Liver (tissue), 9 donors: Measurements from ENCODE around the gene ADGRD1. TPM values are rescaled to one million over a fixed set of nuclear protein-coding genes. Genes with fewer than 3 reads are reported as not detected.

Experiments
- DNase-seq: peaks from one replicate; pipeline ENCODE4 v3.0.0-alpha.2; 2017; ENCODE audit warnings: low spot score
- H3K27ac ChIP-seq, 2 donors: one replicate each; pipeline ENCODE4 v1.7.0; 2013; ENCODE audit warnings: inconsistent platforms in 2 of 2, low read length in 2 of 2, control low read depth in 1 of 2, low read depth in 1 of 2, mild to moderate bottlenecking in 1 of 2
- H3K27me3 ChIP-seq, 4 donors: one replicate each; pipeline versions ENCODE4 v1.6.1 to v1.7.0; 2013; ENCODE audit warnings: low read length in 3 of 4, inconsistent platforms in 1 of 4, mild to moderate bottlenecking in 1 of 4, moderate library complexity in 1 of 4; ENCODE audit not compliant: control insufficient read depth in 4 of 4, insufficient read depth in 4 of 4
- H3K36me3 ChIP-seq, 4 donors: one replicate each; pipeline versions ENCODE4 v1.6.1 to v1.7.0; 2013; ENCODE audit warnings: low read length in 3 of 4, mild to moderate bottlenecking in 3 of 4, low read depth in 1 of 4, moderate library complexity in 1 of 4; ENCODE audit not compliant: control insufficient read depth in 4 of 4, insufficient read depth in 3 of 4
- H3K4me1 ChIP-seq, 4 donors: one replicate each; pipeline versions ENCODE4 v1.6.1 to v1.7.0; 2013; ENCODE audit warnings: low read length in 3 of 4, mild to moderate bottlenecking in 3 of 4, moderate library complexity in 1 of 4; ENCODE audit not compliant: control insufficient read depth in 4 of 4, insufficient read depth in 4 of 4
- H3K4me3 ChIP-seq, 3 donors: one replicate each; pipeline versions ENCODE4 v1.6.1 to v1.7.0; 2013; ENCODE audit warnings: low read length in 3 of 3, control low read depth in 1 of 3, low read depth in 1 of 3, mild to moderate bottlenecking in 1 of 3
- H3K9ac ChIP-seq, 2 donors: one replicate each; pipeline ENCODE4 v1.7.0; 2013; ENCODE audit warnings: low read length in 2 of 2, mild to moderate bottlenecking in 2 of 2, moderate library complexity in 2 of 2, control low read depth in 1 of 2, low read depth in 1 of 2
- H3K9me3 ChIP-seq, 4 donors: one replicate each; pipeline versions ENCODE4 v1.6.1 to v1.7.0; 2013; ENCODE audit warnings: low read length in 3 of 4; ENCODE audit not compliant: control insufficient read depth in 4 of 4
- CTCF ChIP-seq: fragments of 150-350 bp; IDR thresholded peaks from 2 replicates; pipeline ENCODE4 v1.5.1; 2017; ENCODE audit warnings: improper control_type of control experiment, low read depth, low read length; ENCODE audit not compliant: missing input control
- FOXA1 ChIP-seq: IDR thresholded peaks from 2 replicates; pipeline ENCODE4 v1.6.1; 2016; ENCODE audit warnings: antibody characterized with exemption
- FOXA2 ChIP-seq: IDR thresholded peaks from 2 replicates; pipeline ENCODE4 v1.6.1; 2016; ENCODE audit warnings: antibody characterized with exemption
- GABPA ChIP-seq, 2 donors: IDR thresholded peaks in 1 of 2; conservative IDR thresholded peaks in 1 of 2; 2 replicates each; pipeline ENCODE4 v1.6.1; 2016; ENCODE audit warnings: antibody characterized with exemption in 2 of 2, mild to moderate bottlenecking in 1 of 2, moderate library complexity in 1 of 2
- HNF4A ChIP-seq, 2 donors: conservative IDR thresholded peaks; 2 replicates each; pipeline ENCODE4 v1.6.1; 2016; ENCODE audit warnings: antibody characterized with exemption in 2 of 2, mild to moderate bottlenecking in 2 of 2
- HNF4G ChIP-seq: IDR thresholded peaks from 2 replicates; pipeline ENCODE4 v1.6.1; 2016; ENCODE audit warnings: antibody characterized with exemption
- JUND ChIP-seq, 2 donors: IDR thresholded peaks; 2 replicates each; pipeline ENCODE4 v1.6.1; 2016; ENCODE audit warnings: antibody characterized with exemption in 2 of 2
- NR2F2 ChIP-seq: IDR thresholded peaks from 2 replicates; pipeline ENCODE4 v1.6.1; 2016; ENCODE audit warnings: antibody characterized with exemption
- RAD21 ChIP-seq, 2 donors: IDR thresholded peaks; 2 replicates each; pipeline ENCODE4 v1.6.1; 2016; ENCODE audit warnings: antibody characterized with exemption in 2 of 2, mild to moderate bottlenecking in 2 of 2
- RXRA ChIP-seq, 2 donors: IDR thresholded peaks; 2 replicates each; pipeline ENCODE4 v1.6.1; 2017 to 2018; ENCODE audit warnings: antibody characterized with exemption in 2 of 2, mild to moderate bottlenecking in 1 of 2
- SP1 ChIP-seq: IDR thresholded peaks from 2 replicates; pipeline ENCODE4 v1.6.1; 2018; ENCODE audit warnings: antibody characterized with exemption, mild to moderate bottlenecking
- YY1 ChIP-seq: IDR thresholded peaks from 2 replicates; pipeline ENCODE4 v1.6.1; 2016; ENCODE audit warnings: antibody characterized with exemption, mild to moderate bottlenecking
- WGBS: extraction: QIAGEN DNeasy Blood & Tissue Kit; methylation state at CpG from one replicate; pipeline ENCODE4 v1.1.7; 2013; 5-methylcytosine and 5-hydroxymethylcytosine counted together
- polyA plus RNA-seq, 2 donors: library from polyadenylated mRNA; stranded (reverse) in 1 of 2; unstranded in 1 of 2; fragments of 200-250 nt in 1 of 2; fragments of >200 nt in 1 of 2; fragmentation: Nextera tagmentation in 1 of 2; extraction: Ambion mirVana in 1 of 2; gene quantifications; one replicate each; pipeline versions ENCODE4 v1.2.1 to v1.2.3, GENCODE V29; 2013 to 2015
- total RNA-seq, 2 donors: library from RNA; depleted of rRNA; stranded (reverse); fragments of >200 nt; gene quantifications; one replicate each; pipeline ENCODE4 v1.2.3, GENCODE V29; 2014
- TF ChIP-seq, protein P1 (sequence below): IDR thresholded peaks from 2 replicates; pipeline ENCODE4 v1.6.1; 2016; ENCODE audit warnings: antibody characterized with exemption
- TF ChIP-seq, protein P2 (sequence below): IDR thresholded peaks from 2 replicates; pipeline ENCODE4 v1.6.1; 2016; ENCODE audit warnings: antibody characterized with exemption
- TF ChIP-seq, protein P3 (sequence below): IDR thresholded peaks from 2 replicates; pipeline ENCODE4 v1.6.1; 2016; ENCODE audit warnings: antibody characterized with exemption, mild to moderate bottlenecking
- donor health status: healthy.
- donor health status: healthy.
- donor health status: healthy.
- donor health status: healthy.
- donor health status: healthy.

ADGRD1 gene
- total and polyA plus RNA-seq, 4 donors = 2.7 to 7.1 (median 4.6) TPM

DNA sequence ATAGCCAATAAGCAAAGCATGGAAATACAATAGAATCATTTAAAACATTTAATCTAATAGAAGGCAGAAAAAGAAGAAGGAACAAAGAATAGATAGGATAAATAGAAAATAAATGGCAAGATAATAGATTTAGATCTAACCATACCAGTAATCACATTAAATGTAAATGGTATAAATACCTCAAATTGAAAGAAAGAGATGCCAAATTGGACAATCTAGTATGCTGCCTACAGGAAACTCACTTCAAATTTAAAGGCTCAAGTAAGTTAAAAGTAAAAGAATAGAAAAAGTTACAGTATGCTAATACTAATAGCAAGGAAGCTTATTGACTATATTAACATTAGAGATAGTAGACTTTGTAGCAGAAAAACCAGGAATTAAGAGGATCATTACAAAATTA is 41.8 kb upstream of the ADGRD1 start:
- Histone ChIP-seq H3K36me3 (no peaks in the 10 kb centered on the region), H3K27me3 (no peaks in the 10 kb centered on the region), H3K4me3 (no peak overlapping the region), H3K9ac (no peak overlapping the region), H3K27ac (no peak overlapping the region), H3K4me1 (no peaks in the 10 kb centered on the region), H3K9me3 (peaks cover 0 to 5% (median 0%) of the 10 kb centered on the region in 4 donors)
- DNase-seq = no peak
- no peak for TF ChIP-seq GABPA (IDR thresholded peaks at IDR 0.05 in 1 of 2, conservative IDR thresholded peaks at IDR 0.05 in 1 of 2)

- Histone ChIP-seq H3K27ac (no peak overlapping the region), H3K36me3 (no peaks in the 10 kb centered on the region), H3K27me3 (peaks cover 0 to 4% (median 0%) of the 10 kb centered on the region in 4 donors), H3K9me3 (peaks cover 0 to 5% (median 0%) of the 10 kb centered on the region in 4 donors), H3K4me3 (no peak overlapping the region), H3K4me1 (no peaks in the 10 kb centered on the region), H3K9ac (no peak overlapping the region)
- TF ChIP-seq CTCF (peak; percentile 99), HNF4G (no peak), RAD21 (IDR thresholded peaks at IDR 0.05) (peak; percentile 98 to 99)
- peak; percentile 56 for DNase-seq
- WGBS = 25% methylated on average over 37 of the region's 37 CpGs
These were observed 37.3 kb upstream of the ADGRD1 start for GRCh38 chr12:130916241-130916911.

DNA sequence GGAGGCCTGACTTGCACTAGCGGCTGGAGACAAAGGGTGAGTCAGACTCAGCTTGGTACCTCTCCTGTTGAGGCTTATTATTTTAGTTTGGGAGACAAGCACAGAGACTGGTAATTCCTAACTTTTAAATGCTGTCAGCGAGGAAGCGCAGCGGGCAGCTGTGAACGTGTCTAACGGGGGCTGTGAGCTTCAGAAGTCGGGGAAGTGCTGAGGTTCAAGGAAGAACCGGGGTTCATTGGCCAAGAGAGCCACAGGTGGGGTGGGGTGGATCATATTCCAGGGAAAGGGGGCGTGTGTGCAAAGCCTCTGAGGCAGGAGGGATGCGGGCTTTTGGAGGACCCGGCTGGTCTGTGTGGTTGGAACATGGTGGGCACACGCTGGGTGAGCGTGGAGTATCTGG is 36.1 kb upstream of the ADGRD1 start:
- H3K4me3 ChIP-seq = no peak overlapping the region
- WGBS = 91% methylated on average over 13 of the region's 13 CpGs

More for the DNA sequence above, 36.1 kb upstream of the ADGRD1 start:
- H3K4me1 ChIP-seq = no peaks in the 10 kb centered on the region
- no peak overlapping the region for H3K9ac ChIP-seq
- peaks cover 0 to 2% (median under 1%) of the 10 kb centered on the region in 4 donors for H3K9me3 ChIP-seq
- H3K27me3 ChIP-seq = peaks cover 0 to 4% (median 0%) of the 10 kb centered on the region in 4 donors
- H3K27ac ChIP-seq = no peak overlapping the region
- no peaks in the 10 kb centered on the region for H3K36me3 ChIP-seq
- DNase-seq = no peak
- TF ChIP-seq, protein P1, sequence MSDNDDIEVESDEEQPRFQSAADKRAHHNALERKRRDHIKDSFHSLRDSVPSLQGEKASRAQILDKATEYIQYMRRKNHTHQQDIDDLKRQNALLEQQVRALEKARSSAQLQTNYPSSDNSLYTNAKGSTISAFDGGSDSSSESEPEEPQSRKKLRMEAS = no peak
- TF ChIP-seq HNF4G (no peak), CTCF (no peak), NR2F2 (no peak), FOXA1 (no peak), YY1 (no peak), HNF4A (conservative IDR thresholded peaks at IDR 0.05) (no peak), FOXA2 (no peak), JUND (IDR thresholded peaks at IDR 0.05) (no peak), RXRA (IDR thresholded peaks at IDR 0.05) (no peak), SP1 (no peak)
- TF ChIP-seq, protein P2, sequence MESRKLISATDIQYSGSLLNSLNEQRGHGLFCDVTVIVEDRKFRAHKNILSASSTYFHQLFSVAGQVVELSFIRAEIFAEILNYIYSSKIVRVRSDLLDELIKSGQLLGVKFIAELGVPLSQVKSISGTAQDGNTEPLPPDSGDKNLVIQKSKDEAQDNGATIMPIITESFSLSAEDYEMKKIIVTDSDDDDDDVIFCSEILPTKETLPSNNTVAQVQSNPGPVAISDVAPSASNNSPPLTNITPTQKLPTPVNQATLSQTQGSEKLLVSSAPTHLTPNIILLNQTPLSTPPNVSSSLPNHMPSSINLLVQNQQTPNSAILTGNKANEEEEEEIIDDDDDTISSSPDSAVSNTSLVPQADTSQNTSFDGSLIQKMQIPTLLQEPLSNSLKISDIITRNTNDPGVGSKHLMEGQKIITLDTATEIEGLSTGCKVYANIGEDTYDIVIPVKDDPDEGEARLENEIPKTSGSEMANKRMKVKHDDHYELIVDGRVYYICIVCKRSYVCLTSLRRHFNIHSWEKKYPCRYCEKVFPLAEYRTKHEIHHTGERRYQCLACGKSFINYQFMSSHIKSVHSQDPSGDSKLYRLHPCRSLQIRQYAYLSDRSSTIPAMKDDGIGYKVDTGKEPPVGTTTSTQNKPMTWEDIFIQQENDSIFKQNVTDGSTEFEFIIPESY = no peak
- TF ChIP-seq, protein P3, sequence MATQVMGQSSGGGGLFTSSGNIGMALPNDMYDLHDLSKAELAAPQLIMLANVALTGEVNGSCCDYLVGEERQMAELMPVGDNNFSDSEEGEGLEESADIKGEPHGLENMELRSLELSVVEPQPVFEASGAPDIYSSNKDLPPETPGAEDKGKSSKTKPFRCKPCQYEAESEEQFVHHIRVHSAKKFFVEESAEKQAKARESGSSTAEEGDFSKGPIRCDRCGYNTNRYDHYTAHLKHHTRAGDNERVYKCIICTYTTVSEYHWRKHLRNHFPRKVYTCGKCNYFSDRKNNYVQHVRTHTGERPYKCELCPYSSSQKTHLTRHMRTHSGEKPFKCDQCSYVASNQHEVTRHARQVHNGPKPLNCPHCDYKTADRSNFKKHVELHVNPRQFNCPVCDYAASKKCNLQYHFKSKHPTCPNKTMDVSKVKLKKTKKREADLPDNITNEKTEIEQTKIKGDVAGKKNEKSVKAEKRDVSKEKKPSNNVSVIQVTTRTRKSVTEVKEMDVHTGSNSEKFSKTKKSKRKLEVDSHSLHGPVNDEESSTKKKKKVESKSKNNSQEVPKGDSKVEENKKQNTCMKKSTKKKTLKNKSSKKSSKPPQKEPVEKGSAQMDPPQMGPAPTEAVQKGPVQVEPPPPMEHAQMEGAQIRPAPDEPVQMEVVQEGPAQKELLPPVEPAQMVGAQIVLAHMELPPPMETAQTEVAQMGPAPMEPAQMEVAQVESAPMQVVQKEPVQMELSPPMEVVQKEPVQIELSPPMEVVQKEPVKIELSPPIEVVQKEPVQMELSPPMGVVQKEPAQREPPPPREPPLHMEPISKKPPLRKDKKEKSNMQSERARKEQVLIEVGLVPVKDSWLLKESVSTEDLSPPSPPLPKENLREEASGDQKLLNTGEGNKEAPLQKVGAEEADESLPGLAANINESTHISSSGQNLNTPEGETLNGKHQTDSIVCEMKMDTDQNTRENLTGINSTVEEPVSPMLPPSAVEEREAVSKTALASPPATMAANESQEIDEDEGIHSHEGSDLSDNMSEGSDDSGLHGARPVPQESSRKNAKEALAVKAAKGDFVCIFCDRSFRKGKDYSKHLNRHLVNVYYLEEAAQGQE = no peak
